K562 (cell line): ENCODE data around the gene ETFBKMT. TPM values are rescaled to one million over a fixed set of nuclear protein-coding genes. Genes with fewer than 3 reads are reported as not detected.
A peak's percentile ranks its signal among the peaks of the same experiment; 100 is the strongest.

Experiments
- AFF1 ChIP-seq, 2 experiments: fragments of 450-650 bp; IDR thresholded peaks; 2 replicates each; pipeline ENCODE4 v1.6.1; 2018; ENCODE audit warnings: mild to moderate bottlenecking in 2 of 2, low read depth in 1 of 2; ENCODE audit not compliant: partially characterized antibody in 2 of 2
- ARID2 ChIP-seq: fragments of 450-650 bp; IDR thresholded peaks from 2 replicates; pipeline ENCODE4 v1.6.1; 2017; ENCODE audit warnings: antibody characterized with exemption, mild to moderate bottlenecking
- HLTF ChIP-seq: fragments of 450-650 bp; IDR thresholded peaks from 2 replicates; pipeline ENCODE4 v1.6.1; 2016
- KDM1A ChIP-seq, 2 experiments: fragments of 450-650 bp; IDR thresholded peaks; 2 replicates each; pipeline ENCODE4 v1.6.1; 2016; ENCODE audit warnings: mild to moderate bottlenecking in 2 of 2
- MAZ ChIP-seq, 2 experiments: fragments of 450-650 bp in 1 of 2; sonication (generic) in 1 of 2; formaldehyde crosslinking; IDR thresholded peaks in 1 of 2; conservative IDR thresholded peaks in 1 of 2; 2 replicates each; pipeline versions ENCODE4 v1.4.0 to v1.5.0; 2020; ENCODE audit warnings: mild to moderate bottlenecking in 1 of 2, missing genetic modification reagents in 1 of 2
- MNT ChIP-seq, 2 experiments: fragments of 450-650 bp; conservative IDR thresholded peaks; 2 replicates each; pipeline ENCODE4 v1.6.1; 2017; ENCODE audit warnings: mild to moderate bottlenecking in 2 of 2, moderate library complexity in 2 of 2
- NFRKB ChIP-seq: fragments of 450-650 bp; IDR thresholded peaks from 2 replicates; pipeline ENCODE4 v1.6.1; 2016; ENCODE audit warnings: low read depth
- POLR2B ChIP-seq: fragments of 450-650 bp; IDR thresholded peaks from 2 replicates; pipeline ENCODE4 v1.6.1; 2018; ENCODE audit warnings: low read depth; ENCODE audit not compliant: partially characterized antibody
- RBM25 ChIP-seq: fragments of 200-400 bp; formaldehyde crosslinking; IDR thresholded peaks from 2 replicates; pipeline ENCODE4 v1.6.1; 2018; ENCODE audit warnings: low read length, low read depth, moderate library complexity; ENCODE audit not compliant: severe bottlenecking
- SMARCA4 ChIP-seq: fragments of 450-650 bp; IDR thresholded peaks from 2 replicates; pipeline ENCODE4 v1.6.1; 2016
- VEZF1 ChIP-seq: fragments of 200-800 bp; sonication (Bioruptor generic); IDR thresholded peaks from 2 replicates; pipeline ENCODE4 v1.6.1; 2017; ENCODE audit warnings: missing genetic modification characterization, missing compliant biosample characterization
- ZBTB5 ChIP-seq: fragments of 450-650 bp; IDR thresholded peaks from 2 replicates; pipeline ENCODE4 v1.6.1; 2017; ENCODE audit warnings: antibody characterized with exemption
- polyA plus RNA-seq, 8 experiments: library from polyadenylated mRNA; depleted of rRNA in 4 of 8; stranded (reverse) in 5 of 8; unstranded in 3 of 8; fragments of >200 nt; fragmentation: Nextera tagmentation in 2 of 8; fragmentation: Illumina TruSeq in 1 of 8; extraction: Ambion mirVana in 2 of 8; extraction: Trizol in 1 of 8; gene quantifications; 2 replicates each; pipeline versions ENCODE4 v1.2.1 to v1.2.3, GENCODE V29; 2011 to 2014; ENCODE audit warnings: inconsistent platforms in 1 of 8, missing spikeins in 1 of 8
- total RNA-seq, 7 experiments: library from RNA; depleted of rRNA in 6 of 7; stranded (reverse); fragments of >200 nt in 6 of 7; fragmentation: Illumina TruSeq in 2 of 7; extraction: Trizol in 2 of 7; gene quantifications; 2 replicates each; pipeline versions ENCODE4 v1.2.1 to v1.2.3, GENCODE V29; 2011 to 2021; ENCODE audit warnings: low replicate concordance in 1 of 7
- TF ChIP-seq, protein P1 (sequence below), 2 experiments: fragments of 450-650 bp; IDR thresholded peaks; 2 replicates each; pipeline ENCODE4 v1.6.1; 2016

The ETFBKMT gene
- total and polyA plus RNA-seq, 9 of the 15 experiments (the other 6 are each of a cell fraction or from before 2014, with no cell fraction given), result 0.18 to 1.7 (median 0.96) TPM

GRCh38 chr12:31716998-31717397 lies 57.5 kb downstream of the ETFBKMT start (continued):
- TF ChIP-seq MNT (conservative IDR thresholded peaks at IDR 0.05) (peak in 1 of 2 experiments; percentile 54; a peak in 3 of 4 replicates), RBM25 (peak; percentile 37), POLR2B (peak; percentile 37), NFRKB (peak; percentile 48; the same call in 1 of the 2 replicates), SMARCA4 (0 out of 2 replicates have a peak, but pooled peaks have one; percentile 15), VEZF1 (peak; percentile 32; the same call in 1 of the 2 replicates), ZBTB5 (0 out of 2 replicates have a peak, but pooled peaks have one; percentile 15), KDM1A (IDR thresholded peaks at IDR 0.05) (peak in 1 of 2 experiments; percentile 51; a peak in 1 of 4 replicates), MAZ (CRISPR knock-in tag; conservative IDR thresholded peaks at IDR 0.05 in 1 of 2, IDR thresholded peaks at IDR 0.05 in 1 of 2) (peak in 1 of 2 experiments; percentile 25; a peak in 1 of 4 replicates), HLTF (peak; percentile 46; the same call in 1 of the 2 replicates), AFF1 (IDR thresholded peaks at IDR 0.05; ENCODE audit: low read depth in 1 of 2, partially characterized antibody in 2 of 2) (peak in 1 of 2 experiments; percentile 19), ARID2 (peak; percentile 43; the same call in 1 of the 2 replicates)
- TF ChIP-seq, protein P1, sequence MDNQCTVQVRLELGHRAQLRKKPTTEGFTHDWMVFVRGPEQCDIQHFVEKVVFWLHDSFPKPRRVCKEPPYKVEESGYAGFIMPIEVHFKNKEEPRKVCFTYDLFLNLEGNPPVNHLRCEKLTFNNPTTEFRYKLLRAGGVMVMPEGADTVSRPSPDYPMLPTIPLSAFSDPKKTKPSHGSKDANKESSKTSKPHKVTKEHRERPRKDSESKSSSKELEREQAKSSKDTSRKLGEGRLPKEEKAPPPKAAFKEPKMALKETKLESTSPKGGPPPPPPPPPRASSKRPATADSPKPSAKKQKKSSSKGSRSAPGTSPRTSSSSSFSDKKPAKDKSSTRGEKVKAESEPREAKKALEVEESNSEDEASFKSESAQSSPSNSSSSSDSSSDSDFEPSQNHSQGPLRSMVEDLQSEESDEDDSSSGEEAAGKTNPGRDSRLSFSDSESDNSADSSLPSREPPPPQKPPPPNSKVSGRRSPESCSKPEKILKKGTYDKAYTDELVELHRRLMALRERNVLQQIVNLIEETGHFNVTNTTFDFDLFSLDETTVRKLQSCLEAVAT (IDR thresholded peaks at IDR 0.05), result peak; percentile 76 to 85; a peak in 3 of 4 replicates
